Osteocyte (in vitro differentiated cells): ENCODE results near the gene GDF9. TPM values are rescaled to one million over a fixed set of nuclear protein-coding genes. Genes with fewer than 3 reads are reported as not detected.

Experiments used
- DNase-seq: peaks from one replicate; pipeline ENCODE4 v3.0.0; 2021; ENCODE audit warnings: mixed read lengths; ENCODE audit not compliant: unreplicated experiment; ENCODE audit errors: extremely low spot score
- H3K27ac Mint-ChIP-seq: one replicate; pipeline ENCODE4 v1.8.0; 2021; ENCODE audit warnings: mild to moderate bottlenecking, mixed read lengths; ENCODE audit not compliant: unreplicated experiment
- H3K27me3 Mint-ChIP-seq: one replicate; pipeline ENCODE4 v1.8.0; 2021; ENCODE audit warnings: mixed read lengths; ENCODE audit not compliant: unreplicated experiment
- H3K36me3 Mint-ChIP-seq: one replicate; pipeline ENCODE4 v1.8.0; 2021; ENCODE audit warnings: mixed read lengths; ENCODE audit not compliant: unreplicated experiment
- H3K4me1 Mint-ChIP-seq: one replicate; pipeline ENCODE4 v1.8.0; 2021; ENCODE audit warnings: mixed read lengths; ENCODE audit not compliant: unreplicated experiment
- H3K4me3 Mint-ChIP-seq: one replicate; pipeline ENCODE4 v1.8.0; 2021; ENCODE audit warnings: mild to moderate bottlenecking, moderate library complexity, mixed read lengths; ENCODE audit not compliant: unreplicated experiment
- H3K9me3 Mint-ChIP-seq: one replicate; pipeline ENCODE4 v1.8.0; 2021; ENCODE audit warnings: mixed read lengths; ENCODE audit not compliant: unreplicated experiment
- total RNA-seq: library from RNA; stranded (reverse); gene quantifications from 2 replicates; pipeline ENCODE4 v1.2.1, GENCODE V29; 2021
- TF ChIP-seq, protein P1 (sequence below): fragments of 200-600 bp; sonication (generic); IDR thresholded peaks from 2 replicates; pipeline ENCODE4 v1.5.0; 2021; ENCODE audit warnings: antibody characterized with exemption, mild to moderate bottlenecking, moderate library complexity

The GDF9 gene
- total RNA-seq, 1 donor from 2014 or later, result 0.30 TPM

DNA sequence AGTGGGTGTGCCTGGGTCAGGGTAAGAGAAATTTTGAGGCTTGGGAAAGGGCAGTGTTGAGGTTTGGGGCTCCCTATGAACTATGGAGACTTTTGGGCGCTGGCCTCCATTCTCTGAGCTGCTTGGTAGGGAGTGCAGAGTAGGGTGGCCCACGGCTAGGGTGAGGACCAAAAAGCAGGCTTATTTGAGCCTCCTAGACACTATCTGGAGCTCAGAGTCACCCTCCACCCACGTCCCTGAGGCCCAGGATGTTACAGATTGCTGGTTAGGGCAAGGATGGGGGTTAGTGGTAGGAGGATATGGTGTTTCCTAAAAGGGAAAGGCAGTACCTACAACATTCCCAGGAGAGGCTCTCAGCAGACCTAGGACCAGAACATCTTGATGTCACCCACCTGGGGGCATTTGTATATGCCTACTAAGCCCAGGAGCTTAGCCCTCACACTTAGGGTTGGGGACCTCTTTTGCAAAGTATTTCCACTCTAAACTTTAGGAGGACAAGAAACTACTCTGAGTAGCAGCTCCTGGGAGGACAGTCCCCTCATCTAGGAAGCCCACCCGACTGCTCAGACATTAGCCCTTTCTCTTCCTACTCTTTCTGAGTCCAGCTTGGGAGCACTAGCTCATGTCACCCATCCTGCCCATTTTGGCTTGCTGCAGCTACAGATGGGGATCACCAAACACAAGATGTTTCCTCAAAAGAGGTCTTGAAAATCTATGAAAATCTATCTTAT, 38.2 kb downstream of the GDF9 start:
- peaks cover 14% of the 10 kb centered on the region for H3K4me1 Mint-ChIP-seq
- no peaks in the 10 kb centered on the region for H3K9me3 Mint-ChIP-seq
- H3K27me3 Mint-ChIP-seq, result no peaks in the 10 kb centered on the region
- H3K4me3 Mint-ChIP-seq, result no peak overlapping the region
- no peak overlapping the region for H3K27ac Mint-ChIP-seq
- TF ChIP-seq, protein P1, sequence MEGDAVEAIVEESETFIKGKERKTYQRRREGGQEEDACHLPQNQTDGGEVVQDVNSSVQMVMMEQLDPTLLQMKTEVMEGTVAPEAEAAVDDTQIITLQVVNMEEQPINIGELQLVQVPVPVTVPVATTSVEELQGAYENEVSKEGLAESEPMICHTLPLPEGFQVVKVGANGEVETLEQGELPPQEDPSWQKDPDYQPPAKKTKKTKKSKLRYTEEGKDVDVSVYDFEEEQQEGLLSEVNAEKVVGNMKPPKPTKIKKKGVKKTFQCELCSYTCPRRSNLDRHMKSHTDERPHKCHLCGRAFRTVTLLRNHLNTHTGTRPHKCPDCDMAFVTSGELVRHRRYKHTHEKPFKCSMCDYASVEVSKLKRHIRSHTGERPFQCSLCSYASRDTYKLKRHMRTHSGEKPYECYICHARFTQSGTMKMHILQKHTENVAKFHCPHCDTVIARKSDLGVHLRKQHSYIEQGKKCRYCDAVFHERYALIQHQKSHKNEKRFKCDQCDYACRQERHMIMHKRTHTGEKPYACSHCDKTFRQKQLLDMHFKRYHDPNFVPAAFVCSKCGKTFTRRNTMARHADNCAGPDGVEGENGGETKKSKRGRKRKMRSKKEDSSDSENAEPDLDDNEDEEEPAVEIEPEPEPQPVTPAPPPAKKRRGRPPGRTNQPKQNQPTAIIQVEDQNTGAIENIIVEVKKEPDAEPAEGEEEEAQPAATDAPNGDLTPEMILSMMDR, result no peak
- no peaks in the 10 kb centered on the region for H3K36me3 Mint-ChIP-seq
- no peak for DNase-seq

DNA sequence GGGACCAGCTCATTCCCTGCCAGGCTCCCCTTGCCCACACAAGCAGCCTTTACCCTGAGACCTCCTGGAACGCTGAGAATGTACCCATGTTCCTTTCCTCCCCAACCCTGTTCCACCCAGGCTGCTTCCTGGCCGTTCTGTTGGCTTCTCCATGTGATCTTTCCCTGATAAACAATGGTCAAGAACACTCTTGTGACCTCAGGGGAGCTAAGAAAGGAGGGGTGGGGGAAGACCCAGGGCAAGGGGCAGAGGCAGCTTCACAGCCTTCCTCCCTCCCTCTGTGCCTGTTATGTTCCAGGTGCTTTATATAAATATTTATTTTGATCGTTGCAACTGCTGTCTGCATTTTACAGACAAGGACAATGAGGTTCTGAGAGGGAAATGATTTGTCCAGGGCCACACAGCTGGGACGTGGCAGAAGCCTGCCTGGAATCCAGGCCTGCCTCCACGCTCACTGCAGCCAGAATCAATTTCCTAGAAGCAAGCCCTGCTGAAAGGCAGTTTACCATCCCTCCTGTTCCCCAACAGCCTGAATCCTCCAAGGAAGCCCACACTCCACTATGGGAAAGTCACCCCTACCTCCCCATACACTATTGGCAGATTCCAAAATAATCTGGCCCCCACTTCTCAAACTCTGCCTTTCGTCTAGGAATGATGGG, 39.7 kb downstream of the GDF9 start:
- H3K27ac Mint-ChIP-seq, result no peak overlapping the region
- DNase-seq, result no peak
- H3K4me3 Mint-ChIP-seq, result no peak overlapping the region
- no peaks in the 10 kb centered on the region for H3K36me3 Mint-ChIP-seq
- H3K4me1 Mint-ChIP-seq, result peaks cover 19% of the 10 kb centered on the region
- no peaks in the 10 kb centered on the region for H3K27me3 Mint-ChIP-seq
- TF ChIP-seq, protein P1, result no peak
- no peaks in the 10 kb centered on the region for H3K9me3 Mint-ChIP-seq

DNA sequence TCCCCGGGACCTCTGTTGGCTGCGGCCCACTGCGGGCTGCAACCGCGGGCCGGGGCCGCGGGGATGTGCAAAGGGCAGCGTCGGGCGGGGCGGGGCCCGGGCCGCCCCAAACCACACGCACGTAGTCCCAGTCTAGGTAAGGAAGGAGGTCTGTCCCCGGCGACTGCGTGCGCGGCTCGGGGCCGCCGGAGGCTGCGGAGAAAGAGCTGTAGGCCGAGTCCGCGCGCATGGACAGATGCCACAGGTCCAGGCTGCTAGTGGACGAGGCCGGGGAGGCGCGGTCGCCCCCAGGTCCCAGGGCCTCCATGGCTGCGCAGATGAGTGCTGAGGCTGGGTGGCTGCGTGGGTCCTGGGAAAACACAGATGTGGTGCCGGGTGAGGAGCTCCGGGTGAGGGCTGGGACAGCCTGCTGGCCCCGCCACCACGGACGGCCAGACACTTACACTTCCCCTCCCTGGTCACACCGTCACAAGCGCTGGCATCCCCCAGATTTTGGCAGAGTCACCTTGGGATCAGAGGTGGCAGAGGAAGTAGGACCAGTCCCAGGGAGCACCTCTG, 40.4 kb downstream of the GDF9 start:
- Mint-ChIP-seq H3K27me3 (no peaks in the 10 kb centered on the region), H3K4me1 (peaks cover 16% of the 10 kb centered on the region)

DNA sequence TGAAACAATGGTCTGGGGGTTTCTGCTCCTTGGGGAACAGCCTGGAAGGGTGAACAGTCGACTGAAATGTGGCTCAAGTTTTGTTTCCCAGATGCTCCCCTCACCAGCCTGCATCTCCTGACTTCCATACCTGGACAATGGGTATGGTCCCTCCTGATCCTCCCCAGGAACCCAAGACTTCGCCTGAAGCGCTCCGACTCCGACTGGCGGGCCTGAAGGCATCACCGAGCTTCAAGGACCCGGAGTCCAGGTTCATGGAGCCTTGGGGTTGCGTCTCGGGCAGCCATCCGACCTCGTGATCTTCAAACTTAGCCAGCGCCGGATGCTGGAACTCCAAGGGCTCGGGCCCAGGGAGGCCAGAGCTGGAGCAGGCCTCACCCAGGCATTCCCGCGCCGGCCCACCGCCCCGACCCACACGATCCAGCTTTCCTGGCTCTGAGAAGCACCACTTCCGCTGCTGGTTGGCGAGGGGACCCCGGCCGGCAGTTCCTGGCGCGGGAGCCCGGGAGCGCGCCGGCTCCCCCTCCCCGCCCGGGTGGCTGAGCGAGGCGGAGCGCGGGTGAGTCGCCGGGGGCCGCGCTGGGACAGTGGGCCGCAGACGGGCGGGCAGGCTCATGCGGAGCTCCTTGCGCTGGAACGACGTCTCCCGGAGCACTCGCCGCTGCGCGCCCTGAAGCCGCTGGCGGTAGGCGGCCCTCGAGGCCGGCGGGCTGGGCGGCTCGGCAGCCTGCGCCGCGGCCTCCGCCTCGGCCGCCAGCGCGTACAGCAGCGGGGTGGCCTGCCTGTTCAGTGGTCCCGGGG, 41.0 kb downstream of the GDF9 start:
- no peak for DNase-seq
- H3K36me3 Mint-ChIP-seq, result no peaks in the 10 kb centered on the region
- TF ChIP-seq, protein P1, result no peak
- H3K4me3 Mint-ChIP-seq, result no peak overlapping the region
- peaks cover 17% of the 10 kb centered on the region for H3K4me1 Mint-ChIP-seq
- H3K9me3 Mint-ChIP-seq, result no peaks in the 10 kb centered on the region
- no peaks in the 10 kb centered on the region for H3K27me3 Mint-ChIP-seq
- H3K27ac Mint-ChIP-seq, result no peak overlapping the region

More for the DNA sequence above, 40.4 kb downstream of the GDF9 start:
- no peak for DNase-seq
- H3K9me3 Mint-ChIP-seq, result no peaks in the 10 kb centered on the region
- no peaks in the 10 kb centered on the region for H3K36me3 Mint-ChIP-seq
- H3K27ac Mint-ChIP-seq, result no peak overlapping the region
- TF ChIP-seq, protein P1, result no peak
- no peak overlapping the region for H3K4me3 Mint-ChIP-seq
